Endothelial cell (in vitro differentiated cells): ENCODE results near the gene KCNMA1. TPM values are rescaled to one million over a fixed set of nuclear protein-coding genes. Genes with fewer than 3 reads are reported as not detected.

Experiments
- DNase-seq: peaks from one replicate; pipeline ENCODE4 v3.0.0; 2021; ENCODE audit warnings: low spot score
- H3K27ac Mint-ChIP-seq: one replicate; pipeline ENCODE4 v1.8.0; 2021; ENCODE audit warnings: mixed read lengths, inconsistent platforms; ENCODE audit not compliant: unreplicated experiment
- H3K27me3 Mint-ChIP-seq: one replicate; pipeline ENCODE4 v1.8.0; 2021; ENCODE audit warnings: mild to moderate bottlenecking, moderate library complexity, mixed read lengths, inconsistent platforms; ENCODE audit not compliant: unreplicated experiment
- H3K36me3 Mint-ChIP-seq: one replicate; pipeline ENCODE4 v1.8.0; 2021; ENCODE audit warnings: mild to moderate bottlenecking, low read depth, mixed read lengths, inconsistent platforms; ENCODE audit not compliant: unreplicated experiment
- H3K4me1 Mint-ChIP-seq: one replicate; pipeline ENCODE4 v1.8.0; 2021; ENCODE audit warnings: mild to moderate bottlenecking, mixed read lengths, inconsistent platforms; ENCODE audit not compliant: unreplicated experiment
- H3K4me3 Mint-ChIP-seq: one replicate; pipeline ENCODE4 v1.8.0; 2021; ENCODE audit warnings: mild to moderate bottlenecking, mixed read lengths, inconsistent platforms; ENCODE audit not compliant: unreplicated experiment
- H3K9me3 Mint-ChIP-seq: one replicate; pipeline ENCODE4 v1.8.0; 2021; ENCODE audit warnings: mixed read lengths, inconsistent platforms; ENCODE audit not compliant: unreplicated experiment
- CTCF ChIP-seq: fragments of 200-600 bp; sonication (generic); IDR thresholded peaks from one replicate; pipeline ENCODE4 v1.5.0; 2021; ENCODE audit warnings: antibody characterized with exemption; ENCODE audit not compliant: unreplicated experiment
- total RNA-seq: library from RNA; stranded (reverse); fragmentation: NEBNext Ultra II Directional; extraction: Animal tissue kit (Norgen Biotek cat#: 25700); gene quantifications from one replicate; pipeline ENCODE4 v1.2.1, GENCODE V29; 2021; ENCODE audit not compliant: unreplicated experiment

Gene KCNMA1
- total RNA-seq, 1 donor from 2014 or later: 5.1 TPM

- TF ChIP-seq CTCF: no peak
- no peaks in the 10 kb centered on the region for H3K36me3 Mint-ChIP-seq
- no peak overlapping the region for H3K27ac Mint-ChIP-seq
- H3K27me3 Mint-ChIP-seq: peaks cover 3% of the 10 kb centered on the region
- H3K9me3 Mint-ChIP-seq: no peaks in the 10 kb centered on the region
- no peak for DNase-seq
- H3K4me1 Mint-ChIP-seq: peaks cover 6% of the 10 kb centered on the region
- no peak overlapping the region for H3K4me3 Mint-ChIP-seq
Measured at GRCh38 chr10:77315496-77316129, 322.0 kb downstream of the KCNMA1 start.

GRCh38 chr10:77313066-77313750 lies 324.4 kb downstream of the KCNMA1 start:
- peaks cover 6% of the 10 kb centered on the region for H3K4me1 Mint-ChIP-seq
- H3K27me3 Mint-ChIP-seq: peaks cover 3% of the 10 kb centered on the region
- no peak for TF ChIP-seq CTCF
- no peaks in the 10 kb centered on the region for H3K9me3 Mint-ChIP-seq
- no peak for DNase-seq
- H3K36me3 Mint-ChIP-seq: no peaks in the 10 kb centered on the region
- no peak overlapping the region for H3K4me3 Mint-ChIP-seq
- no peak overlapping the region for H3K27ac Mint-ChIP-seq

GRCh38 chr10:77311186-77311585 lies 326.4 kb downstream of the KCNMA1 start:
- Mint-ChIP-seq H3K4me3 (no peak overlapping the region), H3K36me3 (no peaks in the 10 kb centered on the region), H3K27ac (no peak overlapping the region), H3K4me1 (peaks cover 6% of the 10 kb centered on the region), H3K9me3 (no peaks in the 10 kb centered on the region), H3K27me3 (peaks cover 3% of the 10 kb centered on the region)
- no peak for DNase-seq
- TF ChIP-seq CTCF: no peak

- Mint-ChIP-seq H3K9me3 (no peaks in the 10 kb centered on the region), H3K27me3 (peaks cover 3% of the 10 kb centered on the region), H3K36me3 (no peaks in the 10 kb centered on the region), H3K27ac (no peak overlapping the region), H3K4me3 (no peak overlapping the region), H3K4me1 (peaks cover 6% of the 10 kb centered on the region)
- TF ChIP-seq CTCF: no peak
- no peak for DNase-seq
Measured at GRCh38 chr10:77310288-77310840, 327.2 kb downstream of the KCNMA1 start.

GRCh38 chr10:77309509-77309908 lies 328.1 kb downstream of the KCNMA1 start:
- Mint-ChIP-seq H3K36me3 (no peaks in the 10 kb centered on the region), H3K4me3 (no peak overlapping the region), H3K4me1 (peaks cover 6% of the 10 kb centered on the region), H3K27me3 (no peaks in the 10 kb centered on the region), H3K27ac (no peak overlapping the region), H3K9me3 (no peaks in the 10 kb centered on the region)
- no peak for DNase-seq
- TF ChIP-seq CTCF: no peak
